GM10847 (cell line): Measurements from ENCODE around the gene GPRC5D.

Experiments used
- POLR2A ChIP-seq: IDR thresholded peaks from 2 replicates; pipeline ENCODE4 v1.6.1; 2011; ENCODE audit not compliant: insufficient read length; ENCODE audit errors: extremely low read depth

Gene GPRC5D

DNA sequence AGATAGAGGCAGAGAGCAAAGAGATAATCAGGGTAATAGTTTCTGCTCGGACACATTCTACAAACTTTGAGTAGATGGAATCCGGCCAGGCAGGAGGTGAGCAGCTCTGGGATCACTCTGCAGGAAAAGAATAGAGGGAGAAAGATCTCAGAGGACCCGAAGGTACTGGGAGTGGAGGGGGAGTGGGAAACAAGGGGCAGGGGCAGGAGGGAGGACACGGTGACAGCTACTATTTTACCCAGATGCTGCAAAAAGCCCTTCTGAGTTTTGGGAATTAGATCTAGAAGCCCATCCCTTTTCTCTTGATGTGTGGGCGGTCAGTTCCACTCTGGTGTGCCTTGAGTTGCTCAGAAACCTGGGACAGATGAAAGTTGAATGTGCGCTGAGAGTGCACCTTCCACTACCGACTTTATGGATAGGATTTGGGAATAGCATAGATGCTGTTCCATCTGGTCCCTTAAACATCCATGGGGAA is 60.1 kb downstream of the GPRC5D start:
- no peak for TF ChIP-seq POLR2A

DNA sequence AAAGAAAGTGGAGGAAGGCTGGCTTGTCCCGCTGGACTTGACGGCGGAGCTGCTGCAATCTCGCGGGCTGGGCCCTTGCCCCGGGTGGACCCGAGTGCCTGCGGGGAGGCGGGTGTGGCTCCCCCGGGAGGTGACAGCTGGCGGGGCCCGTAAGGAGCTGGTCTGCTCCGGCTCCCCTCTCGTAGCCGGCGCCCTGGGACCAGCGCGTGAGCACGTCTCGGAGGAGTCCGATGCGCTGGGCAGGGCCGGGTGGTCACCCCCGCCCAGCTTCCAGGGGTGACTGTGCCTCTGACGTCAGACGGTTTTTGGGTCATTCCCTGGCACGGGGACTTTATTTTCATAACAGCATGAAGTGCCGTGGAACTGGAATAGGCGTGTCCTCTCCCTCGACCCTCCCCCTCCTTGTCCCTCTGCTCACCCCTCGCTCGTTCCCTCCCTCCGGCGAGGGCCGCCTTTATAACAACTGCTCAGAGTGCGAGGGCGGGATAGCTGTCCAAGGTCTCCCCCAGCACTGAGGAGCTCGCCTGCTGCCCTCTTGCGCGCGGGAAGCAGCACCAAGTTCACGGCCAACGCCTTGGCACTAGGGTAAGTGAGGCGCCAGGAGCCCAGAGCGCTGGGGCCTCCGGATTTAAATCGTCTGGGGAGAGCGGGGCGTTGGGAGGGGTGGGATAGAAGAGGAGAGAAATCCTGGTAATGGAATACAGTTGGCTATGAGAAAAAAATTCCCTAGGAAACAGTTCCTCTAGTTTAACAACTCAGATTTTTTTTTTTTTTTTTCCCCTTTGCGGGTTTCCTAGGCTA is 60.7 kb downstream of the GPRC5D start, which contains the start of gene GPRC5A:
Gene GPRC5A, plus strand, starts transcription at position 483 of the 801 bp plus-strand sequence. CDS start 16,688 bp downstream, outside the sequence.
- no peak for TF ChIP-seq POLR2A
